ENCODE results near the gene BBS9. TPM values are rescaled to one million over a fixed set of nuclear protein-coding genes. Genes with fewer than 3 reads are reported as not detected.

Gene BBS9
- total and polyA plus RNA-seq, 2 donors (not counting 3 experiments of a cell fraction or from before 2014, with no cell fraction given) = 5.7 to 17.4 TPM

DNA sequence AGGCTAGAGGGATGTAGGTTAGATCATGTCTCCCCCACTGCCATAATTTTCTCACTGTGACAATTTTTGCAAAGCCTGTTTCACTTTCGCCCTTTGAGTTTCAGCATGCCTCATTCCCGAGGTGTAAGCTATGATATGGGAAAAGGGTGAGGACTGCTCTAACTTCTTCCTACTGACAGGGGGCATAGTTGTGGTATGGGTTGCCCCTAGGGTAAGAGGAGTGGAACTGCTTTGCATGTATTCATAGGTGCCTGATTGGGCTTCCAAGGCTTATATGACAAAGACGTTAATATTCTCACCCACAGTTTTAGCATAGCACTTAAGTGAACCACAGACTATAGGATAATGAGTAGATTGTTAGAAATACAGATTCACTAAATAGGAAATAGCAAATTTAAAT lies 148.7 kb downstream of the BBS9 start:
- DNase-seq (ENCODE audit: low read depth, low spot score) (no peak), FAIRE-seq (no peak)
- intact Hi-C loops (cut with micrococcal nuclease) (no loop called here), dilution Hi-C loops (cut with MboI; ENCODE audit: extremely low pct_ligation_motif_present, low sequenced_read_pairs) (no loop called here)
- Histone ChIP-seq H3K9ac (replicated peaks; ENCODE audit: extremely low read depth, insufficient read depth, low read length) (no peak overlapping the region), H3K9me3 (replicated peaks; ENCODE audit: control insufficient read depth, insufficient read depth, low read length) (no peaks in the 10 kb centered on the region), H3K4me3 (replicated peaks in 1 of 3; ENCODE audit: insufficient read depth in 1 of 3, low read depth in 1 of 3, low read length in 3 of 3) (no peak overlapping the region), H3K79me2 (ENCODE audit: control insufficient read depth, insufficient read depth, low read length) (no peaks in the 10 kb centered on the region), H3K27ac (ENCODE audit: insufficient read depth, low read depth, low read length) (no peak overlapping the region), H3K4me1 (ENCODE audit: control insufficient read depth, extremely low read depth, insufficient read depth, low read length) (no peaks in the 10 kb centered on the region), H4K20me1 (replicated peaks; ENCODE audit: control insufficient read depth, extremely low read depth, insufficient read depth, low read length) (no peaks in the 10 kb centered on the region), H3K36me3 (ENCODE audit: control insufficient read depth in 2 of 2, extremely low read depth in 1 of 2, insufficient read depth in 2 of 2, low read length in 2 of 2) (no peaks in the 10 kb centered on the region), H3K27me3 (ENCODE audit: control insufficient read depth in 2 of 2, insufficient read depth in 2 of 2, low read length in 2 of 2) (no peaks in the 10 kb centered on the region), H2AFZ (ENCODE audit: low read depth, low read length) (no peak overlapping the region), H3K9me1 (replicated peaks; ENCODE audit: control insufficient read depth, extremely low read depth, insufficient read depth, low read length) (no peaks in the 10 kb centered on the region), H3K4me2 (ENCODE audit: insufficient read depth, low read length) (no peak overlapping the region)
- ChIA-PET CTCF (no interaction called here), POLR2A (no interaction called here)
- no TSS peak for BruUV-seq (replicated peaks)
- no peak for TF ChIP-seq EZH2 (IDR thresholded peaks at IDR 0.05; ENCODE audit: borderline replicate concordance, low read depth, low read length, severe bottlenecking)
- no peak for TF ChIP-seq FOS (IDR thresholded peaks at IDR 0.05; ENCODE audit: borderline replicate concordance, insufficient read depth, low read length)
- no peak for TF ChIP-seq POLR2AphosphoS5 (IDR thresholded peaks at IDR 0.05; ENCODE audit: insufficient read depth, low read depth, low read length)
- no peak for TF ChIP-seq GATA2 (IDR thresholded peaks at IDR 0.05; ENCODE audit: insufficient read depth, insufficient read length, low read depth, low read length)
- TF ChIP-seq MYC (IDR thresholded peaks at IDR 0.05; ENCODE audit: low read depth, low read length) = no peak
- no peak for TF ChIP-seq POLR2A (IDR thresholded peaks at IDR 0.05; ENCODE audit: low read depth, low read length)
- TF ChIP-seq, protein P1, sequence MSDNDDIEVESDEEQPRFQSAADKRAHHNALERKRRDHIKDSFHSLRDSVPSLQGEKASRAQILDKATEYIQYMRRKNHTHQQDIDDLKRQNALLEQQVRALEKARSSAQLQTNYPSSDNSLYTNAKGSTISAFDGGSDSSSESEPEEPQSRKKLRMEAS (IDR thresholded peaks at IDR 0.05; ENCODE audit: insufficient read depth, insufficient read length) = no peak
- no peak for TF ChIP-seq JUN (IDR thresholded peaks at IDR 0.05; ENCODE audit: borderline replicate concordance, insufficient read depth, insufficient read length, low read depth)
- TF ChIP-seq CTCF (IDR thresholded peaks at IDR 0.05; ENCODE audit: extremely low read depth in 1 of 2, insufficient read depth in 1 of 2, low read depth in 1 of 2, low read length in 2 of 2) = no peak

Data from endothelial cell of umbilical vein (primary cell).